Peyer's patch (tissue), 4 donors: Measurements from ENCODE around the gene STT3B.

Experiments
- POLR2A ChIP-seq, 2 donors: fragments of 450-650 bp; IDR thresholded peaks; one replicate each; pipeline ENCODE4 v1.5.1; 2017; ENCODE audit warnings: antibody characterized with exemption in 2 of 2, mild to moderate bottlenecking in 2 of 2, moderate library complexity in 2 of 2
- TF ChIP-seq, protein P1 (sequence below), 6 experiments: fragments of 450-650 bp in 4 of 6; fragments of 200-600 bp in 2 of 6; sonication (generic) in 1 of 6; IDR thresholded peaks; one replicate each; pipeline ENCODE4 v1.5.1; 2017 to 2019; ENCODE audit warnings: antibody characterized with exemption in 6 of 6, mild to moderate bottlenecking in 3 of 6, moderate library complexity in 1 of 6

DNA sequence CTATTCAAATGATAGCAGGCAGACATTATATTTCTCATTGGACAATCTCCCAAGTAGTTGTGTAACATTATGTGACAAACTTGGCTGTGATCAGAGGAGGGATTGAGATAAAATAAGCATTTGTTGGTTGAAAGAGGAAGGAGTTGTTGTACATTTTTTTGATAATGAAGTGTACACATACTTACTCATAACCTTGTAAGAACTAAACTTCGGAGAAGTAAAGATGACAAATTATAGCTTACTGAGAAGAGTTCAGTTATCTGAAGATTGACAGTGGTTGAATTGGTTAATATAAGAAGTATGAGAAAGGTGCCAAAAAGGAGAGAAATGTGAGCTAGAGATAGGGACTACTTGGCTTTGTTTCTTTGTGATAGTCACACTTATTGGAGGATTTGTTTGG, 32.6 kb downstream of the STT3B start:
- TF ChIP-seq, protein P1, sequence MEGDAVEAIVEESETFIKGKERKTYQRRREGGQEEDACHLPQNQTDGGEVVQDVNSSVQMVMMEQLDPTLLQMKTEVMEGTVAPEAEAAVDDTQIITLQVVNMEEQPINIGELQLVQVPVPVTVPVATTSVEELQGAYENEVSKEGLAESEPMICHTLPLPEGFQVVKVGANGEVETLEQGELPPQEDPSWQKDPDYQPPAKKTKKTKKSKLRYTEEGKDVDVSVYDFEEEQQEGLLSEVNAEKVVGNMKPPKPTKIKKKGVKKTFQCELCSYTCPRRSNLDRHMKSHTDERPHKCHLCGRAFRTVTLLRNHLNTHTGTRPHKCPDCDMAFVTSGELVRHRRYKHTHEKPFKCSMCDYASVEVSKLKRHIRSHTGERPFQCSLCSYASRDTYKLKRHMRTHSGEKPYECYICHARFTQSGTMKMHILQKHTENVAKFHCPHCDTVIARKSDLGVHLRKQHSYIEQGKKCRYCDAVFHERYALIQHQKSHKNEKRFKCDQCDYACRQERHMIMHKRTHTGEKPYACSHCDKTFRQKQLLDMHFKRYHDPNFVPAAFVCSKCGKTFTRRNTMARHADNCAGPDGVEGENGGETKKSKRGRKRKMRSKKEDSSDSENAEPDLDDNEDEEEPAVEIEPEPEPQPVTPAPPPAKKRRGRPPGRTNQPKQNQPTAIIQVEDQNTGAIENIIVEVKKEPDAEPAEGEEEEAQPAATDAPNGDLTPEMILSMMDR (IDR thresholded peaks at IDR 0.05), result no peak
- no peak for TF ChIP-seq POLR2A (IDR thresholded peaks at IDR 0.05)
